OCI-LY7 (cell line): ENCODE data around the gene PRPF38B.

ENCODE experiments used
- CTCF ChIP-seq: fragments of 200-600 bp; sonication (generic); conservative IDR thresholded peaks from 2 replicates; pipeline ENCODE4 v1.5.1; 2014; ENCODE audit warnings: mild to moderate bottlenecking, antibody characterized with exemption, low read length, moderate library complexity, mixed read lengths
- EZH2phosphoT487 ChIP-seq: fragments of 200-600 bp; sonication (generic); IDR thresholded peaks from 2 replicates; pipeline ENCODE4 v1.6.1; 2018; ENCODE audit warnings: low read depth, borderline replicate concordance, mild to moderate bottlenecking, mixed run types, antibody characterized with exemption, low read length, moderate library complexity, mixed read lengths

- TF ChIP-seq CTCF (no peak), EZH2phosphoT487 (no peak)
Observed at GRCh38 chr1:108661030-108661609, 31.0 kb upstream of the PRPF38B start, which contains the start of gene HENMT1.
